GM18907 (cell line): Measurements from ENCODE around the gene AKT1S1.

Source experiments
- ATAC-seq: cut with Tn5 transposase; IDR thresholded peaks from one replicate; pipeline ENCODE4 v1.9.1; 2021; ENCODE audit warnings: mild to moderate bottlenecking, moderate library complexity; ENCODE audit not compliant: unreplicated experiment

The AKT1S1 gene

GRCh38 chr19:49855676-49856573 is 21.2 kb downstream of the AKT1S1 start:
- ATAC-seq: no peak

- ATAC-seq: no peak
Measured at GRCh38 chr19:49855277-49855675, 21.9 kb downstream of the AKT1S1 start.

GRCh38 chr19:49854378-49855263 is 22.5 kb downstream of the AKT1S1 start:
- ATAC-seq: no peak

GRCh38 chr19:49853852-49854377 is 23.2 kb downstream of the AKT1S1 start:
- no peak for ATAC-seq

- ATAC-seq: no peak
Measured at GRCh38 chr19:49852631-49853126, 24.5 kb downstream of the AKT1S1 start.

GRCh38 chr19:49851456-49852259 is 25.5 kb downstream of the AKT1S1 start:
- no peak for ATAC-seq

- ATAC-seq: peak; percentile 78
Measured at GRCh38 chr19:49850487-49851342, 26.4 kb downstream of the AKT1S1 start, which contains the start of gene PTOV1. Gene PTOV1 (plus strand): TSS chr19:49851159.

GRCh38 chr19:49850221-49850486 is 27.0 kb downstream of the AKT1S1 start:
- peak; percentile 4 for ATAC-seq

GRCh38 chr19:49849433-49850220 is 27.5 kb downstream of the AKT1S1 start:
- ATAC-seq: no peak

GRCh38 chr19:49848938-49849337 is 28.2 kb downstream of the AKT1S1 start:
- ATAC-seq: no peak

GRCh38 chr19:49847731-49848696 is 29.1 kb downstream of the AKT1S1 start:
- ATAC-seq: no peak

- no peak for ATAC-seq
Measured at GRCh38 chr19:49846408-49846807, 30.7 kb downstream of the AKT1S1 start.

GRCh38 chr19:49845414-49845813 is 31.7 kb downstream of the AKT1S1 start:
- ATAC-seq: no peak

- no peak for ATAC-seq
Measured at GRCh38 chr19:49844138-49845095, 32.7 kb downstream of the AKT1S1 start.

- ATAC-seq: no peak
Measured at GRCh38 chr19:49843265-49843664, 33.9 kb downstream of the AKT1S1 start.

- no peak for ATAC-seq
Measured at GRCh38 chr19:49840736-49841249, 36.4 kb downstream of the AKT1S1 start.
